K562 (cell line): ENCODE data around the gene RBFOX2. TPM values are rescaled to one million over a fixed set of nuclear protein-coding genes. Genes with fewer than 3 reads are reported as not detected.

Experiments
- ATAC-seq: fragments of 200-7000 bp; cut with Tn5 transposase; 3 replicates; pipeline ENCODE4 v1.9.1; 2020; ENCODE audit warnings: moderate library complexity
- Bru-seq: library from RNA; stranded (reverse); fragments of 400-500 nt; gene quantifications from one replicate; lab custom pipeline; 2021; lab: Mats Ljungman, UMichigan
- BruChase-seq, 2 experiments: library from RNA; stranded (reverse); fragments of 400-500 nt; gene quantifications; one replicate each; lab custom pipeline; 2021; lab: Mats Ljungman, UMichigan
- BruUV-seq: library from RNA; stranded (reverse); fragments of 400-500 nt; replicated peaks from 2 replicates; lab custom pipeline; 2021; lab: Mats Ljungman, UMichigan
- CTCF ChIA-PET: fragments of 300-600 bp; formaldehyde crosslinking; extraction: SDS; loops from one replicate; lab custom pipeline; 2021; ENCODE audit warnings: low intra/inter-chr PET ratio; lab: Yijun Ruan, JAX
- POLR2A ChIA-PET: fragments of 300-600, 350-650 bp; sonication (Branson Sonifier 250); formaldehyde crosslinking; extraction: SDS; loops from one replicate; lab custom pipeline; 2021; ENCODE audit warnings: antibody characterized with exemption, inconsistent platforms; lab: Yijun Ruan, JAX
- DNase-seq, 4 experiments: peaks; one replicate each; pipeline versions ENCODE4 v3.0.0 to v3.0.0-alpha.2; 2011 to 2018; ENCODE audit warnings: low spot score in 3 of 4, mixed read lengths in 3 of 4; ENCODE audit errors: extremely low read depth in 1 of 4
- FAIRE-seq: peaks from 2 replicates; lab custom pipeline; 2011; peaks lifted over from hg19 to GRCh38; lab: Jason Lieb, UNC
- H2AFZ ChIP-seq: 2 replicates; pipeline ENCODE4 v1.6.0; 2011; ENCODE audit warnings: low read depth, low read length, control low read depth, inconsistent platforms
- H3K27ac ChIP-seq: fragments of 200-600 bp; 3 replicates; pipeline ENCODE4 v1.8.0; 2011; ENCODE audit warnings: low read depth, mild to moderate bottlenecking, control low read depth, inconsistent platforms, low read length, moderate library complexity, mixed read lengths; ENCODE audit errors: extremely low read depth
- H3K27me3 ChIP-seq, 2 experiments: fragments of 300-600 bp in 1 of 2; 2 replicates in 1 of 2; 3 replicates in 1 of 2; pipeline versions ENCODE4 v1.6.0 to v1.8.0; 2011; ENCODE audit warnings: inconsistent platforms in 2 of 2, low read length in 2 of 2, mild to moderate bottlenecking in 1 of 2, mixed read lengths in 1 of 2, moderate library complexity in 1 of 2; ENCODE audit not compliant: control insufficient read depth in 2 of 2, insufficient read depth in 2 of 2
- H3K36me3 ChIP-seq: fragments of 300-600 bp; 3 replicates; pipeline ENCODE4 v1.8.0; 2011; ENCODE audit warnings: mild to moderate bottlenecking, low read length, inconsistent platforms; ENCODE audit not compliant: control insufficient read depth, insufficient read depth
- H3K4me1 ChIP-seq, 2 experiments: fragments of 200-600 bp in 1 of 2; replicated peaks in 1 of 2; 2 replicates in 1 of 2; 3 replicates in 1 of 2; pipeline versions ENCODE4 v1.5.1 to v1.8.0; 2011; ENCODE audit warnings: inconsistent platforms in 2 of 2, low read length in 2 of 2, mild to moderate bottlenecking in 1 of 2, mixed read lengths in 1 of 2, moderate library complexity in 1 of 2; ENCODE audit not compliant: control insufficient read depth in 2 of 2, insufficient read depth in 2 of 2
- H3K4me2 ChIP-seq: 2 replicates; pipeline ENCODE4 v1.6.1; 2011; ENCODE audit warnings: low read length, control low read depth, inconsistent platforms, mixed read lengths; ENCODE audit not compliant: insufficient read depth
- H3K4me3 ChIP-seq: fragments of 200-600 bp; sonication (generic), shearing (Covaris generic); 2 replicates; pipeline ENCODE4 v1.5.1; 2016; ENCODE audit warnings: control low read depth, inconsistent platforms
- H3K79me2 ChIP-seq: fragments of 200-600 bp; 3 replicates; pipeline ENCODE4 v1.8.0; 2011; ENCODE audit warnings: low read length, inconsistent platforms; ENCODE audit not compliant: control insufficient read depth, insufficient read depth
- H3K9ac ChIP-seq, 2 experiments: 2 replicates each; pipeline versions ENCODE4 v1.6.0 to v1.6.1; 2011; ENCODE audit warnings: low read depth in 2 of 2, low read length in 2 of 2, control low read depth in 1 of 2, inconsistent platforms in 1 of 2, mild to moderate bottlenecking in 1 of 2, mixed read lengths in 1 of 2; ENCODE audit not compliant: insufficient read depth in 1 of 2
- H3K9me1 ChIP-seq: one replicate; pipeline ENCODE4 v1.6.0; 2011; ENCODE audit warnings: inconsistent platforms, mild to moderate bottlenecking, low read length, moderate library complexity; ENCODE audit not compliant: control insufficient read depth, insufficient read depth
- H3K9me3 ChIP-seq: replicated peaks from 2 replicates; pipeline ENCODE4 v1.5.1; 2011; ENCODE audit warnings: low read depth, low read length, inconsistent platforms; ENCODE audit not compliant: control insufficient read depth, insufficient read depth
- H4K20me1 ChIP-seq: replicated peaks from 2 replicates; pipeline ENCODE4 v1.6.1; 2011; ENCODE audit warnings: low read length, inconsistent platforms, mixed read lengths; ENCODE audit not compliant: control insufficient read depth, insufficient read depth
- BCLAF1 ChIP-seq, 2 experiments: fragments of 450-650 bp in 1 of 2; IDR thresholded peaks; 2 replicates each; pipeline ENCODE4 v1.6.1; 2011 to 2017; ENCODE audit warnings: low read depth in 2 of 2, antibody characterized with exemption in 1 of 2, borderline replicate concordance in 1 of 2, low read length in 1 of 2, mild to moderate bottlenecking in 1 of 2, mixed read lengths in 1 of 2; ENCODE audit not compliant: control insufficient read depth in 1 of 2
- MCM5 ChIP-seq: fragments of 450-650 bp; IDR thresholded peaks from 2 replicates; pipeline ENCODE4 v1.6.1; 2016; ENCODE audit warnings: low read depth
- PRPF4 ChIP-seq: fragments of 200-400 bp; formaldehyde crosslinking; IDR thresholded peaks from one replicate; pipeline ENCODE4 v1.6.1; 2017; ENCODE audit warnings: low read length, low read depth, mild to moderate bottlenecking; ENCODE audit not compliant: insufficient read depth, poor library complexity, severe bottlenecking
- ZBED1 ChIP-seq: IDR thresholded peaks from 2 replicates; pipeline ENCODE4 v1.6.1; 2014
- ZNF655 ChIP-seq: fragments of 250-450 bp; sonication (Bioruptor Pico); IDR thresholded peaks from 2 replicates; pipeline ENCODE4 v1.5.0; 2021
- WGBS: fragments of 100-300 bp; shearing (Covaris generic); methylation state at CpG from one replicate; pipeline ENCODE4 v1.1.6; 2016; ENCODE audit warnings: low coverage, mixed read lengths; ENCODE audit not compliant: insufficient coverage; ENCODE audit errors: missing lambda C conversion rate; 5-methylcytosine and 5-hydroxymethylcytosine counted together
- in situ Hi-C: fragments of 300-500 bp; cut with MboI; formaldehyde crosslinking; loops from 4 replicates; pipeline ENCODE4 v1.15.0; 2018; ENCODE audit warnings: inconsistent platforms, mixed read lengths
- intact Hi-C: fragments of 100-400 bp; cut with micrococcal nuclease; formaldehyde crosslinking; loops from 2 replicates; pipeline ENCODE4 v1.14.2; 2022
- long read RNA-seq, 3 experiments: library from polyadenylated mRNA in 2 of 3; library from RNA in 1 of 3; unstranded in 2 of 3; stranded (forward) in 1 of 3; transcript quantifications; one replicate each; pipeline ENCODE4 v2.0.0, GENCODE V29; 2019 to 2022
- polyA minus RNA-seq, 3 experiments: library from RNA; depleted of rRNA, polyadenylated mRNA; stranded (reverse); fragments of >200 nt; gene quantifications; 2 replicates each; pipeline ENCODE4 v1.2.3, GENCODE V29; 2011
- polyA plus RNA-seq, 8 experiments: library from polyadenylated mRNA; depleted of rRNA in 4 of 8; stranded (reverse) in 5 of 8; unstranded in 3 of 8; fragments of >200 nt; fragmentation: Nextera tagmentation in 2 of 8; fragmentation: Illumina TruSeq in 1 of 8; extraction: Ambion mirVana in 2 of 8; extraction: Trizol in 1 of 8; gene quantifications; 2 replicates each; pipeline versions ENCODE4 v1.2.1 to v1.2.3, GENCODE V29; 2011 to 2014; ENCODE audit warnings: inconsistent platforms in 1 of 8, missing spikeins in 1 of 8
- total RNA-seq, 7 experiments: library from RNA; depleted of rRNA in 6 of 7; stranded (reverse); fragments of >200 nt in 6 of 7; fragmentation: Illumina TruSeq in 2 of 7; extraction: Trizol in 2 of 7; gene quantifications; 2 replicates each; pipeline versions ENCODE4 v1.2.1 to v1.2.3, GENCODE V29; 2011 to 2021; ENCODE audit warnings: low replicate concordance in 1 of 7
- TF ChIP-seq, protein P1 (sequence below): fragments of 450-650 bp; IDR thresholded peaks from 2 replicates; pipeline ENCODE4 v1.6.1; 2017; ENCODE audit warnings: antibody characterized with exemption

RBFOX2 gene, protein sequence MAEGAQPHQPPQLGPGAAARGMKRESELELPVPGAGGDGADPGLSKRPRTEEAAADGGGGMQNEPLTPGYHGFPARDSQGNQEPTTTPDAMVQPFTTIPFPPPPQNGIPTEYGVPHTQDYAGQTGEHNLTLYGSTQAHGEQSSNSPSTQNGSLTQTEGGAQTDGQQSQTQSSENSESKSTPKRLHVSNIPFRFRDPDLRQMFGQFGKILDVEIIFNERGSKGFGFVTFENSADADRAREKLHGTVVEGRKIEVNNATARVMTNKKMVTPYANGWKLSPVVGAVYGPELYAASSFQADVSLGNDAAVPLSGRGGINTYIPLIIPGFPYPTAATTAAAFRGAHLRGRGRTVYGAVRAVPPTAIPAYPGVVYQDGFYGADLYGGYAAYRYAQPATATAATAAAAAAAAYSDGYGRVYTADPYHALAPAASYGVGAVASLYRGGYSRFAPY
- 27.6 and 35.3 TPM in 2 replicates for total RNA-seq (2011; cell fraction: chromatin; rRNA removed; ENCODE audit: low replicate concordance)
- total RNA-seq (2011; cell fraction: nucleolus; rRNA removed): 13.7 and 15.8 TPM in 2 replicates
- 26.1 and 42.0 TPM in 2 replicates for total RNA-seq (2011; cell fraction: nucleoplasm; rRNA removed)
- total RNA-seq (2014; rRNA removed) (17.5 and 19.1 TPM in 2 replicates), total RNA-seq (2014; rRNA removed; fragmentation: Illumina TruSeq; extraction: Trizol) (13.4 and 14.3 TPM in 2 replicates), total RNA-seq (2015; rRNA removed; fragmentation: Illumina TruSeq; extraction: Trizol) (13.6 and 13.9 TPM in 2 replicates), total RNA-seq (2021) (19.5 and 20.8 TPM in 2 replicates), polyA plus RNA-seq (2011; rRNA removed) (24.8 and 26.2 TPM in 2 replicates), polyA plus RNA-seq (2014; fragmentation: Illumina TruSeq; extraction: Trizol) (18.3 and 19.9 TPM in 2 replicates), polyA plus RNA-seq (2014; fragmentation: Nextera tagmentation; extraction: Ambion mirVana) (1 to 10 TPM; 5.8 to 8.0 TPM), polyA plus RNA-seq (2014; rRNA removed) (13.9 and 14.2 TPM in 2 replicates), polyA minus RNA-seq (2011; rRNA and poly(A)+ RNA removed) (41.5 and 46.9 TPM in 2 replicates), Bru-seq, nascent RNA (percentile 65 among the genes with signal in this experiment), BruChase-seq, experiment 1, labeled RNA remaining after a 2-hour chase (percentile 72 among the genes with signal in this experiment), BruChase-seq, experiment 2, labeled RNA remaining after a 6-hour chase (percentile 72 among the genes with signal in this experiment)
- 28.2 and 34.2 TPM in 2 replicates for polyA plus RNA-seq (2011; cell fraction: cytosol; rRNA removed)
- 38.7 and 42.9 TPM in 2 replicates for polyA plus RNA-seq (2011; cell fraction: nucleus; rRNA removed)
- polyA plus RNA-seq (2012): 15.4 and 16.5 TPM in 2 replicates
- 8.9 and 17.0 TPM in 2 replicates for polyA minus RNA-seq (2011; cell fraction: cytosol; rRNA and poly(A)+ RNA removed)
- 24.9 and 34.4 TPM in 2 replicates for polyA minus RNA-seq (2011; cell fraction: nucleus; rRNA and poly(A)+ RNA removed)
- long read RNA-seq, experiment 1, partial matches to known transcripts: 5 of 307 reads
- long read RNA-seq, experiment 1, other reads (novel, unspliced or antisense): 299 of 307 reads
- long read RNA-seq, experiment 2, partial matches to known transcripts: 0 of 630 reads
- long read RNA-seq, experiment 2, other reads (novel, unspliced or antisense): 630 of 630 reads
- long read RNA-seq, experiment 3, partial matches to known transcripts: 0 of 998 reads
- long read RNA-seq, experiment 3, other reads (novel, unspliced or antisense): 998 of 998 reads

DNA sequence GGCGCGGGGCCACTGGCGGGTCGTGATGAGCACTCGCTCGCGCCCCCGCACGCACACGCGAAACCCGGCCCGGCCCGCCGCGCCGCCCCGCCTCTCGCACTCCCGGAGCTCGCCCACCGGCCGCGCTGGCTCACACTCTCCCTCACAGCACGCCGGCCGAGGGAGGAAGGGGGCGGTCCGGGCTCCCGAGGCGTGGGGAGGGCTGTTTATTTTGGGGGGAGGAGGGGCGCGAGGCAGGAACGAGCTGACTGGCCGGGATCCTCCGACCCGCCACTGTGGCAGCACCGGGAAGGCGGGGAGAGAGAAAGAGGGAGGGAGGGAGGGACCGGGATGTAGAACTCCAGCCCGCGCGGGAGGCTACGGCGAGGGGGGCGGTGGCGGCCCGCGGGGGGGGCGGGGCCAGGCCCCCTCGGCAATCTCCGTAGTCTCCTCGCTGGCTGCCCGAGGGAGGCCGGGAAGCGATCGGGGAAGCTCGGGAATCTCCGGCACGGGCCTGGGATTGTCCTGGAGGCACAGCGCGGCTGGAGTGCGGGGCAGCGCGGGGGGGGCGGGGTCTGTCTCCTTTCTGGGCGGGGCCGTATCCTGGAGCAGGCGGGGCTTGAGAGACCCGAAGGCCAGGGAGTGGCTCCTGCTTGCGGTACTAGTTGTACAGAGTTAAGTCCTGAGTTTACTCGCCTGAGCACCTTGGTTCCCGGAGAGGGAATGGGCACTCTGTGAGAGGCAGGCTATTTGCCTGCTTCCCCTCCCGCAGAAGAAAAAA lies at the start of gene RBFOX2:
Gene RBFOX2, minus strand, starts transcription at position 179 of the 760 bp plus-strand sequence. CDS start 399 bp downstream, outside the sequence.
- no peaks in the 10 kb centered on the region for H3K9me1 ChIP-seq
- in situ Hi-C loops (no loop called here), intact Hi-C loops (loop anchor here (10.0 kb wide), 1 partner anchor 94 kb away; no protein-coding TSS in a partner anchor)
- WGBS: 0% methylated on average over 13 of the region's 74 CpGs
- BruUV-seq: no TSS peak
- H3K27me3 ChIP-seq: no peaks in the 10 kb centered on the region
- H4K20me1 ChIP-seq: no peaks in the 10 kb centered on the region
- H3K9me3 ChIP-seq: no peaks in the 10 kb centered on the region
- DNase-seq (peak; percentile 91 to 94 (median 92)), FAIRE-seq (peak; percentile 54), ATAC-seq (peak; percentile 96)
- peak within 1 kb of the TSS; percentile 73 for H3K4me3 ChIP-seq
- POLR2A ChIA-PET: interaction anchor here (0.5 to 2.3 kb wide), 9 partner anchors 8 to 107 kb away, joined by 3 to 9 read pairs (median 4); no protein-coding TSS in a partner anchor
- H3K4me2 ChIP-seq: peak within 1 kb of the TSS; percentile 88
- H3K9ac ChIP-seq: peak within 1 kb of the TSS; percentile 71 to 95
- peaks cover 5 to 10% of the 10 kb centered on the region in 2 experiments; a peak in 3 of 5 replicates for H3K4me1 ChIP-seq
- CTCF ChIA-PET: no interaction called here
- peak within 1 kb of the TSS; percentile 72 for H3K27ac ChIP-seq
- H3K79me2 ChIP-seq: peaks cover 25% of the 10 kb centered on the region
- H3K36me3 ChIP-seq: no peaks in the 10 kb centered on the region
- peak within 1 kb of the TSS; percentile 97 for H2AFZ ChIP-seq
- TF ChIP-seq, protein P1, sequence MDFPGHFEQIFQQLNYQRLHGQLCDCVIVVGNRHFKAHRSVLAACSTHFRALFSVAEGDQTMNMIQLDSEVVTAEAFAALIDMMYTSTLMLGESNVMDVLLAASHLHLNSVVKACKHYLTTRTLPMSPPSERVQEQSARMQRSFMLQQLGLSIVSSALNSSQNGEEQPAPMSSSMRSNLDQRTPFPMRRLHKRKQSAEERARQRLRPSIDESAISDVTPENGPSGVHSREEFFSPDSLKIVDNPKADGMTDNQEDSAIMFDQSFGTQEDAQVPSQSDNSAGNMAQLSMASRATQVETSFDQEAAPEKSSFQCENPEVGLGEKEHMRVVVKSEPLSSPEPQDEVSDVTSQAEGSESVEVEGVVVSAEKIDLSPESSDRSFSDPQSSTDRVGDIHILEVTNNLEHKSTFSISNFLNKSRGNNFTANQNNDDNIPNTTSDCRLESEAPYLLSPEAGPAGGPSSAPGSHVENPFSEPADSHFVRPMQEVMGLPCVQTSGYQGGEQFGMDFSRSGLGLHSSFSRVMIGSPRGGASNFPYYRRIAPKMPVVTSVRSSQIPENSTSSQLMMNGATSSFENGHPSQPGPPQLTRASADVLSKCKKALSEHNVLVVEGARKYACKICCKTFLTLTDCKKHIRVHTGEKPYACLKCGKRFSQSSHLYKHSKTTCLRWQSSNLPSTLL: no peak
- no peak for TF ChIP-seq ZNF655 (CRISPR knock-in tag)
- no peak for TF ChIP-seq BCLAF1 (IDR thresholded peaks at IDR 0.05; ENCODE audit: borderline replicate concordance in 1 of 2, control insufficient read depth in 1 of 2, low read depth in 2 of 2, low read length in 1 of 2)
- TF ChIP-seq PRPF4: no peak
- TF ChIP-seq ZBED1: no peak
- TF ChIP-seq MCM5: no peak
